ENCODE results near the gene SLC25A48.

DNA sequence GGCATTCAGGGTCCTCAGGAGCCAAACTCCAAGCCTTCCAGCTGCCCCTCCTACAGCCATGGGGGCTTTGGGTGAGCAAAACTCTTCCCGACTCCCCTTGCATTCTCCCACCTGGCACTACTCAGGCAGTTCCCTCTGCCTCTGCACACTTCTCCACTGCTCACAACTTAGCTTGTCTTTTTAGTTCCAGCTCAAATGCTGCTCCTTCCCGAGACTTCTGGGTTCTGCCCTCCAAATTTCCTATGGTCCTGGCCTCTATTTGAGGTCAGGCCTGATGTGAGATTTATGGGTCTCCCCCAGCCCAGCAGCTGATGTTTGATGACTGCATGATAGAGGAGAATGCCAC lies 5.7 kb upstream of the SLC25A48 start:
- TF ChIP-seq, protein P1, sequence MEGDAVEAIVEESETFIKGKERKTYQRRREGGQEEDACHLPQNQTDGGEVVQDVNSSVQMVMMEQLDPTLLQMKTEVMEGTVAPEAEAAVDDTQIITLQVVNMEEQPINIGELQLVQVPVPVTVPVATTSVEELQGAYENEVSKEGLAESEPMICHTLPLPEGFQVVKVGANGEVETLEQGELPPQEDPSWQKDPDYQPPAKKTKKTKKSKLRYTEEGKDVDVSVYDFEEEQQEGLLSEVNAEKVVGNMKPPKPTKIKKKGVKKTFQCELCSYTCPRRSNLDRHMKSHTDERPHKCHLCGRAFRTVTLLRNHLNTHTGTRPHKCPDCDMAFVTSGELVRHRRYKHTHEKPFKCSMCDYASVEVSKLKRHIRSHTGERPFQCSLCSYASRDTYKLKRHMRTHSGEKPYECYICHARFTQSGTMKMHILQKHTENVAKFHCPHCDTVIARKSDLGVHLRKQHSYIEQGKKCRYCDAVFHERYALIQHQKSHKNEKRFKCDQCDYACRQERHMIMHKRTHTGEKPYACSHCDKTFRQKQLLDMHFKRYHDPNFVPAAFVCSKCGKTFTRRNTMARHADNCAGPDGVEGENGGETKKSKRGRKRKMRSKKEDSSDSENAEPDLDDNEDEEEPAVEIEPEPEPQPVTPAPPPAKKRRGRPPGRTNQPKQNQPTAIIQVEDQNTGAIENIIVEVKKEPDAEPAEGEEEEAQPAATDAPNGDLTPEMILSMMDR (IDR thresholded peaks at IDR 0.05; ENCODE audit: low read depth, low read length, poor library complexity, severe bottlenecking): no peak
- TF ChIP-seq EZH2phosphoT487 (IDR thresholded peaks at IDR 0.05; ENCODE audit: borderline replicate concordance, low read length): no peak

Measured in DOHH2 (cell line).